GM12891 (cell line): Measurements from ENCODE around the gene SMAD6.

Experiments
- PAX5 ChIP-seq: IDR thresholded peaks from 2 replicates; pipeline ENCODE4 v1.6.1; 2011; ENCODE audit warnings: low read length, moderate library complexity, mild to moderate bottlenecking; ENCODE audit not compliant: insufficient read depth, severe bottlenecking
- POLR2A ChIP-seq: IDR thresholded peaks from 2 replicates; pipeline ENCODE4 v1.6.1; 2011; ENCODE audit warnings: low read depth, low read length, control low read depth
- POLR2AphosphoS5 ChIP-seq: IDR thresholded peaks from 2 replicates; pipeline ENCODE4 v1.6.1; 2011; ENCODE audit warnings: low read depth, low read length, control low read depth
- POU2F2 ChIP-seq: IDR thresholded peaks from 2 replicates; pipeline ENCODE4 v1.6.1; 2011; ENCODE audit warnings: low read depth, mild to moderate bottlenecking, control low read depth, low read length, moderate library complexity
- SPI1 ChIP-seq: IDR thresholded peaks from 2 replicates; pipeline ENCODE4 v1.6.1; 2011; ENCODE audit warnings: low read depth, low read length, control low read depth
- TAF1 ChIP-seq: IDR thresholded peaks from 2 replicates; pipeline ENCODE4 v1.6.1; 2011; ENCODE audit warnings: low read depth, low read length, control low read depth

- no peak for TF ChIP-seq TAF1
- no peak for TF ChIP-seq POLR2A
- TF ChIP-seq SPI1, result no peak
- TF ChIP-seq POLR2AphosphoS5, result no peak
- no peak for TF ChIP-seq PAX5
- no peak for TF ChIP-seq POU2F2
These were observed 14.6 kb downstream of the SMAD6 start for GRCh38 chr15:66716656-66717020.
